Transverse colon (tissue), 4 donors: ENCODE measurements around the gene FOXP2. TPM values are rescaled to one million over a fixed set of nuclear protein-coding genes. Genes with fewer than 3 reads are reported as not detected.
"Not testable (repeated sequence)": the region's sequence is repeated elsewhere in the genome, so short reads cannot be mapped to it uniquely, and the experiment has no call there.

Experiments
- DNase-seq: peaks from one replicate; pipeline ENCODE4 v3.0.0-alpha.2; 2019
- H3K27ac ChIP-seq, 4 donors: fragments of 200-600 bp; sonication (generic); 2 replicates each; pipeline ENCODE4 v1.5.1; 2016 to 2018; ENCODE audit warnings: inconsistent platforms in 4 of 4
- H3K27me3 ChIP-seq: fragments of 200-600 bp; sonication (generic); 2 replicates; pipeline ENCODE4 v1.5.1; 2017; ENCODE audit warnings: inconsistent platforms
- H3K36me3 ChIP-seq, 4 donors: fragments of 200-600 bp; sonication (generic); 2 replicates each; pipeline ENCODE4 v1.5.1; 2017 to 2019; ENCODE audit warnings: inconsistent platforms in 4 of 4
- H3K4me1 ChIP-seq, 4 donors: fragments of 200-600 bp; sonication (generic); 2 replicates each; pipeline ENCODE4 v1.5.1; 2017 to 2020; ENCODE audit warnings: inconsistent platforms in 4 of 4
- H3K4me3 ChIP-seq, 4 donors: fragments of 200-600 bp; sonication (generic); 1 replicate in 1 of 4; 2 replicates in 3 of 4; pipeline versions ENCODE4 v1.5.1 to v1.6.1; 2017 to 2019; ENCODE audit warnings: inconsistent platforms in 4 of 4
- H3K9me3 ChIP-seq, 2 donors: fragments of 200-600 bp; sonication (generic); 2 replicates each; pipeline ENCODE4 v1.5.1; 2017 to 2019; ENCODE audit warnings: inconsistent platforms in 2 of 2
- EP300 ChIP-seq: sonication (generic); formaldehyde crosslinking; IDR thresholded peaks from one replicate; pipeline ENCODE4 v1.6.1; 2017; ENCODE audit warnings: antibody characterized with exemption, low read depth
- POLR2A ChIP-seq: fragments of 450-650 bp; IDR thresholded peaks from one replicate; pipeline ENCODE4 v1.6.1; 2016; ENCODE audit warnings: antibody characterized with exemption, mild to moderate bottlenecking, moderate library complexity
- POLR2AphosphoS5 ChIP-seq, 3 donors: sonication (generic); formaldehyde crosslinking; IDR thresholded peaks; one replicate each; pipeline ENCODE4 v1.6.1; 2016; ENCODE audit warnings: antibody characterized with exemption in 3 of 3
- WGBS, 2 donors: methylation state at CpG; one replicate each; pipeline ENCODE4 v1.1.5; 2018; ENCODE audit warnings: low coverage in 1 of 2; 5-methylcytosine and 5-hydroxymethylcytosine counted together
- in situ Hi-C, 4 donors: fragments of 200-750 bp; cut with MboI; loops; one replicate each; pipeline versions ENCODE4 v1.15.0 to v1.15.1; 2017; ENCODE audit warnings: low sequenced_read_pairs in 3 of 4, low pct_ligation_motif_present in 1 of 4, low pct_unique_long_range_greater_than_20kb in 1 of 4
- intact Hi-C: fragments of 100-400 bp; cut with DNase I; formaldehyde crosslinking; loops from one replicate; pipeline ENCODE4 v1.15.1; 2023; ENCODE audit warnings: low total_unique reads
- total RNA-seq, 4 donors: library from RNA; depleted of rRNA; stranded (reverse); fragments of >200 nt; gene quantifications; one replicate each; pipeline ENCODE4 v1.1.0, GENCODE V29; 2016
- TF ChIP-seq, protein P1 (sequence below), 5 experiments: fragments of 200-600 bp in 3 of 5; fragments of 450-650 bp in 2 of 5; sonication (generic) in 3 of 5; IDR thresholded peaks; 1 replicate in 2 of 5; 2 replicates in 3 of 5; pipeline ENCODE4 v1.5.1; 2016 to 2017; ENCODE audit warnings: antibody characterized with exemption in 5 of 5, inconsistent platforms in 3 of 5, mild to moderate bottlenecking in 2 of 5, moderate library complexity in 1 of 5

The FOXP2 gene
- total RNA-seq, 4 donors from 2014 or later: 20.5 to 102 (median 34.0) TPM

DNA sequence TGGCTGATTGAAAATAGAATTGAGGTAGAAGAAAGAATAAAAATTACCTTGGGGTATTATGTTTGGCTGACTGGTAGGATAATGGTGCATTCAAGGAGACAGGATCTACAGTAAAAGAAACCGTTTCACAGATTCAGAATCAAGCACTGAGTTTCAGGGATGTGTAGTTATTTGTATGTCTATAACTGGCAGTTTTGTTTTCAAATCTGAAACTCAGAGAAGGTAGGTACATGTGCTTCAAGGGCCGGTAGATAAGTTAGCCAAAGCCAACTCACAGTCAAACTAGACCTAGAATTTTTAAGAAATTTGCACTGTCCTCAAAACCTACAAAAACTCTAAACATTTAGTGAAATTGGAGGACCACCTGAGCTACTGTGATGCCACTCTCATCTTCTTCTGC lies 191.5 kb downstream of the FOXP2 start:
- in situ Hi-C loops: no loop called here
- Histone ChIP-seq H3K36me3 (no peaks in the 10 kb centered on the region), H3K27ac (no peak overlapping the region), H3K4me3 (no peak overlapping the region), H3K27me3 (no peaks in the 10 kb centered on the region), H3K9me3 (no peaks in the 10 kb centered on the region), H3K4me1 (no peaks in the 10 kb centered on the region)
- intact Hi-C loops: no loop called here
- DNase-seq: no peak
- no peak for TF ChIP-seq EP300
- no peak for TF ChIP-seq POLR2AphosphoS5 (IDR thresholded peaks at IDR 0.05)
- TF ChIP-seq, protein P1, sequence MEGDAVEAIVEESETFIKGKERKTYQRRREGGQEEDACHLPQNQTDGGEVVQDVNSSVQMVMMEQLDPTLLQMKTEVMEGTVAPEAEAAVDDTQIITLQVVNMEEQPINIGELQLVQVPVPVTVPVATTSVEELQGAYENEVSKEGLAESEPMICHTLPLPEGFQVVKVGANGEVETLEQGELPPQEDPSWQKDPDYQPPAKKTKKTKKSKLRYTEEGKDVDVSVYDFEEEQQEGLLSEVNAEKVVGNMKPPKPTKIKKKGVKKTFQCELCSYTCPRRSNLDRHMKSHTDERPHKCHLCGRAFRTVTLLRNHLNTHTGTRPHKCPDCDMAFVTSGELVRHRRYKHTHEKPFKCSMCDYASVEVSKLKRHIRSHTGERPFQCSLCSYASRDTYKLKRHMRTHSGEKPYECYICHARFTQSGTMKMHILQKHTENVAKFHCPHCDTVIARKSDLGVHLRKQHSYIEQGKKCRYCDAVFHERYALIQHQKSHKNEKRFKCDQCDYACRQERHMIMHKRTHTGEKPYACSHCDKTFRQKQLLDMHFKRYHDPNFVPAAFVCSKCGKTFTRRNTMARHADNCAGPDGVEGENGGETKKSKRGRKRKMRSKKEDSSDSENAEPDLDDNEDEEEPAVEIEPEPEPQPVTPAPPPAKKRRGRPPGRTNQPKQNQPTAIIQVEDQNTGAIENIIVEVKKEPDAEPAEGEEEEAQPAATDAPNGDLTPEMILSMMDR (IDR thresholded peaks at IDR 0.05): no peak
- TF ChIP-seq POLR2A: no peak
- WGBS, 2 donors: 78 to 81% methylated on average over 2 of the region's 2 CpGs

DNA sequence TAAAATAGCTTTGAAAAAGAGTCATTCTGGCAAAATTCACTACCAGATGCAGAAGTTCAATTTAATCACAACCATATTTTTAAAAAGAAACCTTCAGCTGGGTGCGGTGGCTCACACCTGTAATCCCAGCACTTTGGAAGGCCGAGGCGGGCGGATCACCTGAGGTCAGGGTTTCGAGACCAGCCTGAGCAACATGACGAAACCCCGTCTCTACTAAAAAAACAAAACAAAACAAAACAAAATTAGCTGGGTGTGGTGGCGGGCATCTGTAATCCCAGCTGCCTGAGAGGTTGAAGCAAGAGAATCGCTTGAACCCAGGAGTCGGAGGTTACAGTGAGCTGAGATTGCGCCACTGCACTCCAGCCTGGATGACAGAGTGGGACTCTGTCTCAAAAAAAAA lies 194.2 kb downstream of the FOXP2 start:
- DNase-seq, in situ Hi-C loops, H3K4me3 ChIP-seq, H3K27me3 ChIP-seq, H3K36me3 ChIP-seq, intact Hi-C loops, H3K4me1 ChIP-seq, H3K9me3 ChIP-seq, H3K27ac ChIP-seq: not testable (repeated sequence)
- 95 to 96% methylated on average over 9 to 11 of the region's 11 CpGs for WGBS, 2 donors

DNA sequence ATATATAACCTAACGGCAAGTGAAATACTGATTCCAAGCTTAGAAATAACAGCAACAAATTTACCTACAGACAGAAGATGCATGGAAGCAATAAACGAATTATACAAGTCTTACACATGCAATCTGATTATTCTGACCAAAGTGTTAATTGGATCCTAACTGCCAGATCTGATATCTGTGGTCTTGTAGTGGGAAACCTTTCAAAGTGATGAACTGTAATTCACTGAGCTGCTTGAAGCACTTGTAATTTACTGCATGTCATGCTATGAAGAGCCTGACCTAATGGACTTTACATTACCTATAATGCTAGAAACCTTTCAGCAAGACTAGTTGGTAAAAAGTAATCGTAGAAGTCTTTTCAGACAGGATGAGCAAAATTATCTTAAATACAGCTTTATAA lies 205.6 kb downstream of the FOXP2 start:
- TF ChIP-seq EP300: no peak
- no peak for TF ChIP-seq POLR2A
- TF ChIP-seq POLR2AphosphoS5 (IDR thresholded peaks at IDR 0.05): no peak
- TF ChIP-seq, protein P1 (IDR thresholded peaks at IDR 0.05): no peak
- Histone ChIP-seq H3K27ac (no peak overlapping the region), H3K27me3 (no peaks in the 10 kb centered on the region), H3K9me3 (no peaks in the 10 kb centered on the region), H3K4me3 (no peak overlapping the region), H3K4me1 (no peaks in the 10 kb centered on the region), H3K36me3 (no peaks in the 10 kb centered on the region)
- intact Hi-C loops: no loop called here
- in situ Hi-C loops: no loop called here
- no peak for DNase-seq
- WGBS, 2 donors: 76 to 88% methylated on average over 3 of the region's 3 CpGs

DNA sequence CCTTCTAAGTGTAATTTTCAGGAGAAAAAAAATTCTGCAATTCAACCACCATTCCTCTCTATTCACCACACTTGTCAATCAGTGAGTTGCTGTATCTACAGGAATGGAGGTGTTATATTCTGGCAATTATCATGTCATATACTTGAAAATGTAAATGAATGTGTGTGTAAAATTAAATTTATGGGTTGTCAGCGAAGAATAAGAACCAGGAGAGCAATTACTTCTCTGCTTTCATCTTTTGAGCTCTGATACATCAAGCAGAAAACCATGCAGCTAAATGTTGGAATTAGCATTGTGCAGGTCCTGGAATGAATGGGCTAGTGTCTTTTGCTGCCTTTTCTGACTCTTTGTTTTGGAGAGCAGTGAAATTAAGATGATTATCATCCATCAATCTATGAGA lies 207.6 kb downstream of the FOXP2 start:
- in situ Hi-C loops: no loop called here
- WGBS, 2 donors: 67 to 92% methylated on average over 1 of the region's 1 CpG
- H3K27me3 ChIP-seq: no peaks in the 10 kb centered on the region

DNA sequence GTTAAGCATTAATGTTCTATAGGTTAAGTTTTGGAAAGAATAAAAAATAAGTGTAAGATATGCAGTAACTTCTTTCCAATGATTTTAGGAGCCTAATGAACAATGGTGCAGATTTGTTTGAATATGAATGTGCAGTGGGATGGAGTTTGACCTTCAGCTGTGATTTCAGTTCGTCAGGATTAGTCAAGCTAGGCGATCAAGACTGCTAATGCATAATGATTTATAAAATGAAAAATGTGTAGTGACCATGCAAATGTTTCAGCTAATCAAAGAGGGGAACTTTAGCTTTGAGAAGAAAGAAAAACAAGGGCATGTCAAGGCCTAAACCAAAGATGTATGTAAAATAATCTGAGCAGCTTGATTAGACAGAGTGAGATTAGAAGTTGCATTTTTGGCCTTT lies 208.5 kb downstream of the FOXP2 start:
- Histone ChIP-seq H3K27me3 (no peaks in the 10 kb centered on the region), H3K27ac (no peak overlapping the region), H3K4me1 (peaks cover 0 to 5% (median 0%) of the 10 kb centered on the region in 4 donors), H3K9me3 (no peaks in the 10 kb centered on the region), H3K36me3 (no peaks in the 10 kb centered on the region), H3K4me3 (no peak overlapping the region)
- 61 to 64% methylated on average over 2 of the region's 2 CpGs for WGBS, 2 donors
- intact Hi-C loops (no loop called here), in situ Hi-C loops (no loop called here)
- TF ChIP-seq, protein P1 (IDR thresholded peaks at IDR 0.05): no peak
- TF ChIP-seq POLR2A: no peak
- TF ChIP-seq POLR2AphosphoS5 (IDR thresholded peaks at IDR 0.05): no peak
- no peak for TF ChIP-seq EP300
- no peak for DNase-seq

More for the DNA sequence above, 207.6 kb downstream of the FOXP2 start:
- no peak overlapping the region for H3K27ac ChIP-seq
- H3K36me3 ChIP-seq: no peaks in the 10 kb centered on the region
- no peaks in the 10 kb centered on the region for H3K9me3 ChIP-seq
- TF ChIP-seq POLR2A (no peak), EP300 (no peak), POLR2AphosphoS5 (IDR thresholded peaks at IDR 0.05) (no peak)
- TF ChIP-seq, protein P1 (IDR thresholded peaks at IDR 0.05): no peak
- peaks cover 0 to 2% (median 0%) of the 10 kb centered on the region in 4 donors for H3K4me1 ChIP-seq
- DNase-seq: no peak
- H3K4me3 ChIP-seq: no peak overlapping the region
- intact Hi-C loops: no loop called here
